GM12801 (cell line): Measurements from ENCODE around the gene BATF3.

Experiments
- TF ChIP-seq, protein P1 (sequence below): IDR thresholded peaks from one replicate; pipeline ENCODE4 v1.5.1; 2011; ENCODE audit warnings: control low read depth; ENCODE audit not compliant: insufficient read length; ENCODE audit errors: extremely low read depth

Gene BATF3

DNA sequence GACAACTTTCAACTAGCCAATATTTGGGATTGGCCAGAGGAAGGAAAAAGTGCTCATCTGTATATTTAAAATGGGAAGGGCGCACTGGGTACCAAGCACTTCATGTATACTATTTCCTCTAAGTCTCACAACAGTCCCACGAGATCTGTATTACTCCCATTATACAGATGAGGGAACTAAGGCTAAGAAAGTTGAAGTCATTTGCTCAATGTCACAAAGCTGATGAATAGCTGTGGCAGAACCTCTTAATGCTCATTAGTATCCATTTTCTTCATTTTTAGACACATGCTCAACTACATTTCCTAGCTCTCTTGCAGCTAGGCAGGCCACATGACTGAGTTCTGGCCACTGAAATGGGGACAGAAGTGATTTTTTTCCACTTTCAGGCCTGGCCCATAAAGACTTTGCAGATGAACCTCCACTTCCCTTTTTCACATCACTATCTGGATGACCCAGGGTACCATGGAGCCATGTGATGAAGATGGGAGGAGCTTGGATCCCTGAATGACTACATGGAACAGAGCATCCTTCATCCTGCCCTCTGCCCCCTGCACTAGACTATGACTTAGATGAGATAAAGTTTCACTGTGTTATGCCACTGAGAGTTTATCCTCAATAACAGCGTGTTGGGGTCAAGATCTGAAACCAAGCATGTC is 59.3 kb downstream of the BATF3 start:
- TF ChIP-seq, protein P1, sequence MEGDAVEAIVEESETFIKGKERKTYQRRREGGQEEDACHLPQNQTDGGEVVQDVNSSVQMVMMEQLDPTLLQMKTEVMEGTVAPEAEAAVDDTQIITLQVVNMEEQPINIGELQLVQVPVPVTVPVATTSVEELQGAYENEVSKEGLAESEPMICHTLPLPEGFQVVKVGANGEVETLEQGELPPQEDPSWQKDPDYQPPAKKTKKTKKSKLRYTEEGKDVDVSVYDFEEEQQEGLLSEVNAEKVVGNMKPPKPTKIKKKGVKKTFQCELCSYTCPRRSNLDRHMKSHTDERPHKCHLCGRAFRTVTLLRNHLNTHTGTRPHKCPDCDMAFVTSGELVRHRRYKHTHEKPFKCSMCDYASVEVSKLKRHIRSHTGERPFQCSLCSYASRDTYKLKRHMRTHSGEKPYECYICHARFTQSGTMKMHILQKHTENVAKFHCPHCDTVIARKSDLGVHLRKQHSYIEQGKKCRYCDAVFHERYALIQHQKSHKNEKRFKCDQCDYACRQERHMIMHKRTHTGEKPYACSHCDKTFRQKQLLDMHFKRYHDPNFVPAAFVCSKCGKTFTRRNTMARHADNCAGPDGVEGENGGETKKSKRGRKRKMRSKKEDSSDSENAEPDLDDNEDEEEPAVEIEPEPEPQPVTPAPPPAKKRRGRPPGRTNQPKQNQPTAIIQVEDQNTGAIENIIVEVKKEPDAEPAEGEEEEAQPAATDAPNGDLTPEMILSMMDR = no peak

DNA sequence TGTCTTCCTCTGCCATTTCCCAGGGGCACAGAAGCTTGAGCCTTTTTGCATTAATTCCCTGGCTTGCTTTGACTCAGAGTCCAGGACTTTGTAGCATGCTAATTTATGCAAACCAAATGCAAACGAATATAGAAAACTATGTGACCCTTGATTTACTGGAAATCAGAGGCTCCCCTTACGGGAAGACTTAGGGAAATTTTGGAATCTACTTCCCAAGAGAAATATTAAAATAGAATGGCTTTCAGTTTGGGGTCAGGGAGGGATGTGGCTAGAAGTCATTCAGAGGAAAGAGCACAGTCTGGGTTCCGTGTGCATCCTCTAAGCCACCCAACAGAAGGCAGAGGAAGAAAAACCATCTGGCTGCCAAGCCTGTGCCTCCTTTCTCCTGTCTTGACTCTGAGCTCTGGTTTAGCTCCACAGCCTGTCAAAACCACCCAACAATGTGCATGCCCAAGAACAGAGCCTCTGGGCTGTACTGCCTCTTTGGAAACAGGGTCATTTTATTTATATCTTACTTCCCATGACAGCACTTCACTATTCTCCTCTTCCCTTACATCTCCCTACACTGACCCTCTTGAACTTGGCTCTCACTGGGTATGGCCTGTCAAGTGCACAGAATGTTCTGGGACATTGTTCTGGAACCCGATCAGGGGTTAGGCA is 61.0 kb downstream of the BATF3 start:
- TF ChIP-seq, protein P1 = no peak

DNA sequence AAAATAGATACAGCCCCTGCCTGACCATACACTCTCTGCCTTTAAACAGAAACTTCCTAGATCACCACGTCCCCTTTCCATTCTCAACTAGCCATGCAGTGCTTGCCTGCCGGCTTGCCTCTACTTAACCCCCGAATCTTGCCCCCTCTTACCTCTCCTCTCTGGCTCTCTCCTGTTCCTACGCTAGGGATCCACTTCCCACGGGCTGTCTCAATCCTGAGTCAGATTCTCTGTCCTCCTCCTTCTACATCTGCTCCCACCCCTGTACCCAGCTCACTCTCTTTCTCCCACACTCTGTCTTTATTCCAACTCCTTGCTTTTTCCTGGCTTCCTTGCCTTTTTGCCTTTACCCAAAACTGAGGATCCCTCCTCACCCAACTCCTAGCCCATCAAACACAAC is 61.7 kb downstream of the BATF3 start:
- TF ChIP-seq, protein P1 = no peak
